Measurements from ENCODE around the gene PALMD.

PALMD gene

GRCh38 chr1:99602404-99602969 is 43.4 kb upstream of the PALMD start:
- Histone ChIP-seq H3K27me3 (ENCODE audit: control insufficient read depth, low read length) (no peaks in the 10 kb centered on the region), H3K4me3 (ENCODE audit: low read length) (no peak overlapping the region), H3K4me2 (ENCODE audit: low read length) (no peak overlapping the region), H3K79me2 (ENCODE audit: control insufficient read depth, low read length) (no peaks in the 10 kb centered on the region), H3K36me3 (ENCODE audit: control insufficient read depth, low read length) (no peaks in the 10 kb centered on the region), H3F3A (ENCODE audit: control insufficient read depth, insufficient read depth) (no peaks in the 10 kb centered on the region), H3K9me3 (ENCODE audit: control insufficient read depth, insufficient read depth, low read length) (no peaks in the 10 kb centered on the region), H3K4me1 (ENCODE audit: control insufficient read depth, low read length) (no peaks in the 10 kb centered on the region), H3K9me2 (replicated peaks; ENCODE audit: control insufficient read depth, low read length) (no peaks in the 10 kb centered on the region), H3K27ac (ENCODE audit: low read depth, low read length) (no peak overlapping the region), H4K20me1 (ENCODE audit: control insufficient read depth, insufficient read depth, low read depth, low read length) (no peaks in the 10 kb centered on the region)
- TF ChIP-seq EZH2phosphoT487 (IDR thresholded peaks at IDR 0.05; ENCODE audit: borderline replicate concordance, low read length) (no peak), CTCF (IDR thresholded peaks at IDR 0.05; ENCODE audit: low read depth, low read length, poor library complexity, severe bottlenecking) (no peak)

- no peak overlapping the region for H3K4me2 ChIP-seq (ENCODE audit: low read length)
- no peaks in the 10 kb centered on the region for H3K36me3 ChIP-seq (ENCODE audit: control insufficient read depth, low read length)
- no peaks in the 10 kb centered on the region for H3K9me2 ChIP-seq (replicated peaks; ENCODE audit: control insufficient read depth, low read length)
- H3F3A ChIP-seq (ENCODE audit: control insufficient read depth, insufficient read depth): no peaks in the 10 kb centered on the region
- H4K20me1 ChIP-seq (ENCODE audit: control insufficient read depth, insufficient read depth, low read depth, low read length): no peaks in the 10 kb centered on the region
- H3K27me3 ChIP-seq (ENCODE audit: control insufficient read depth, low read length): no peaks in the 10 kb centered on the region
- no peaks in the 10 kb centered on the region for H3K9me3 ChIP-seq (ENCODE audit: control insufficient read depth, insufficient read depth, low read length)
- TF ChIP-seq EZH2phosphoT487 (IDR thresholded peaks at IDR 0.05; ENCODE audit: borderline replicate concordance, low read length) (no peak), CTCF (IDR thresholded peaks at IDR 0.05; ENCODE audit: low read depth, low read length, poor library complexity, severe bottlenecking) (no peak)
- H3K79me2 ChIP-seq (ENCODE audit: control insufficient read depth, low read length): no peaks in the 10 kb centered on the region
- no peak overlapping the region for H3K4me3 ChIP-seq (ENCODE audit: low read length)
- H3K4me1 ChIP-seq (ENCODE audit: control insufficient read depth, low read length): no peaks in the 10 kb centered on the region
- no peak overlapping the region for H3K27ac ChIP-seq (ENCODE audit: low read depth, low read length)
Measured at GRCh38 chr1:99603699-99604560, 42.0 kb upstream of the PALMD start.

GRCh38 chr1:99606306-99606705 is 39.6 kb upstream of the PALMD start:
- Histone ChIP-seq H3K36me3 (ENCODE audit: control insufficient read depth, low read length) (no peaks in the 10 kb centered on the region), H3K4me1 (ENCODE audit: control insufficient read depth, low read length) (no peaks in the 10 kb centered on the region), H3K27ac (ENCODE audit: low read depth, low read length) (no peak overlapping the region), H3K9me3 (ENCODE audit: control insufficient read depth, insufficient read depth, low read length) (no peaks in the 10 kb centered on the region), H3K4me3 (ENCODE audit: low read length) (no peak overlapping the region), H3K9me2 (replicated peaks; ENCODE audit: control insufficient read depth, low read length) (no peaks in the 10 kb centered on the region), H4K20me1 (ENCODE audit: control insufficient read depth, insufficient read depth, low read depth, low read length) (no peaks in the 10 kb centered on the region), H3K4me2 (ENCODE audit: low read length) (no peak overlapping the region), H3K27me3 (ENCODE audit: control insufficient read depth, low read length) (no peaks in the 10 kb centered on the region), H3F3A (ENCODE audit: control insufficient read depth, insufficient read depth) (no peaks in the 10 kb centered on the region), H3K79me2 (ENCODE audit: control insufficient read depth, low read length) (no peaks in the 10 kb centered on the region)
- no peak for TF ChIP-seq EZH2phosphoT487 (IDR thresholded peaks at IDR 0.05; ENCODE audit: borderline replicate concordance, low read length)
- no peak for TF ChIP-seq CTCF (IDR thresholded peaks at IDR 0.05; ENCODE audit: low read depth, low read length, poor library complexity, severe bottlenecking)
